Aorta (tissue), 4 donors: Measurements from ENCODE around the gene SETD4. TPM values are rescaled to one million over a fixed set of nuclear protein-coding genes. Genes with fewer than 3 reads are reported as not detected.

ENCODE experiments used
- polyA plus RNA-seq, 2 donors: library from polyadenylated mRNA; stranded (reverse); fragments of 200-250 nt; gene quantifications; one replicate each; pipeline ENCODE4 v1.2.3, GENCODE V29; 2013
- total RNA-seq, 2 donors: library from RNA; stranded (reverse); fragmentation: NEBNext Ultra II Directional; extraction: Animal tissue kit (Norgen Biotek cat#: 25700); gene quantifications; one replicate each; pipeline ENCODE4 v1.2.1, GENCODE V29; 2021
- donor health status: healthy with polysubstance abuse.
- donor health status: Bipolar disorder and iron deficiency.
- donor health status: DM: no; HTN: no; CAD: no.
- donor health status: DM: yes; HTN: yes; CAD: no.

The SETD4 gene
- total and polyA plus RNA-seq, 4 donors, result 14.8 to 22.5 (median 18.5) TPM

Other genes with a start within 250 kb of the SETD4 start
- 10 to 100 TPM; 26.4 to 45.9 TPM for gene CBR1, start 9.5 kb upstream of the SETD4 start, total RNA-seq
- 100 to 1,000 TPM in 1 of 2 donors, 10 to 100 TPM in 1; 82.6 to 178 TPM for gene CBR1, start 9.5 kb upstream of the SETD4 start, polyA plus RNA-seq
- gene CBR3, start 74.6 kb upstream of the SETD4 start, total RNA-seq, result 10 to 100 TPM; 13.0 to 14.6 TPM
- gene CBR3, start 74.6 kb upstream of the SETD4 start, polyA plus RNA-seq, result 10 to 100 TPM; 17.2 to 30.4 TPM
- gene DOP1B, start 96.3 kb upstream of the SETD4 start, total RNA-seq, result 10 to 100 TPM; 14.2 to 14.8 TPM
- gene DOP1B, start 96.3 kb upstream of the SETD4 start, polyA plus RNA-seq, result 1 to 10 TPM; 2.9 to 4.3 TPM